GM19397 (cell line): ENCODE results near the gene XCL1.
"Not testable (repeated sequence)": the region's sequence is repeated elsewhere in the genome, so short reads cannot be mapped to it uniquely, and the experiment has no call there.

Experiments used
- ATAC-seq: cut with Tn5 transposase; IDR thresholded peaks from one replicate; pipeline ENCODE4 v1.9.1; 2021; ENCODE audit warnings: mild to moderate bottlenecking, moderate library complexity; ENCODE audit not compliant: unreplicated experiment

XCL1 gene

DNA sequence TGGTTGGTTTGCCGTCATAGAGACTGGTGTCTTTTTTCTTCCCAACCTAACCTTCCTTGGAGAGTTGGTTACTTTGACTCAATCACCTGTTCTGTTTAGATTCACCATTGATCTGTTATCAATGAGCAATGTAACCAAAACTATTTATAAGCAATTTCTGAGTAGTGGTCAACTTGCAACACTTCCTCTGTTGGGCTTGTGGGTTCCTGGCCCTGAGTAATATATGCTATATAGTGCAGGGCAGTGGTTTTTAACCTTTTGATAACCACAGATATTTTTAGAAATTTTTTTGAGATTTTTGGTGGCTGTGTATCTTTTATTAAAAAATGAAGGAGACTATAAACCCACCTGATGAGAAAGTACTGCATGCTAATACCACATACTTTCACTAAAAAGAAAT is 9.4 kb upstream of the XCL1 start:
- ATAC-seq, result no peak

DNA sequence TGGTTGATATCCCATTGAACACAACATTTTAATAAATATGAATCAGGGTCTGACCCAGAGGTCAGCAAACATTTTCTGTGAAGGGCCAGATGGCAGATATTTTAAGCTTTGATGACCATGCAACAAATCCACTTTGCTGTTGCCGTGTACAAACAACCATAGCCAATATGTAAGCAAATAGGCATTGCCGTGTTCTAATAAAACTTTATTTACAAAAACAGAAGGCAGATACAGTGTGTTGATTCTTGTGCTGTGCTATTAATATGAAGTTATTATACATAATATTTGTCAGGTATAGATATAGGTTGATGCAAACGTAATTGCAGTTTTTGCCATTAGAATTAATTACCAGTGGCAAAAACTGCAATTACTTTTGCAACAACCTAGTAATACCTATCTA is 8.8 kb upstream of the XCL1 start:
- ATAC-seq, result no peak

DNA sequence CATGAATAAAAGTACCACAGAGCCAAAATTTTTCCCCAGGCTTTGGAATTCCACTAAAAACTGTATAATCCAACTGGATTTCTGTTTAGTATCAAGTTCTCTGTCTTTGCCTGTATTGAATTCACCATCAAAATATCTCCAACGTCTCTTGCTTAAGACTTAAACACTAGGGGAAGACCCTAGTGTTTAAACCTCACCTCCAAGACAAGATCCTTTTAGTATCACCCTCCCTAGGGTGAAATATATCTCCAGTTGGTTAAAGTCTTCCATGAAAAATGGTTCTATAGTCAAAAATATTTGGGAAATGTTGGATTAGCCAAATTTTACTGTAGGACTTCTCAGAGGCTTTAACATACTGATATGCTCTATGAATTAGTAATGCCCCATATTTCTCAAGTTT is 8.1 kb upstream of the XCL1 start:
- ATAC-seq, result no peak

DNA sequence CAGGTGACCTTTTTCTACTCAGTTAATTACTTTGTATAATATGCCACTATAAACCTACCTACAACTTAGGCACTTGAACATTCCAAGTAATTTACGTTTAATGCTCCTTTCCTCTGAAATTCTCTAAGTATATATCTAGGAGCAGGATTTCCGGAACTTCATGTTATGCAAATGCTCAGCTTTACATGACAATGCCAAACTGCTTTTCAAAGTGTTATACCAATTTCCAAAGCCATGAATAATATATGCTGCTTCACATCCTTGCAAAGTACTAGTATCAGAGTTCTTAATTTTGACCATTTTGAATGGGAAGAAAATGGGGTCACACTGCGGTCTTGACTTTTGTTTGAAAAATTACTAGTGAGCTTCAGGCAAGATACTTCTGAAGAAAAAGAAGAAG is 5.8 kb upstream of the XCL1 start:
- no peak for ATAC-seq

DNA sequence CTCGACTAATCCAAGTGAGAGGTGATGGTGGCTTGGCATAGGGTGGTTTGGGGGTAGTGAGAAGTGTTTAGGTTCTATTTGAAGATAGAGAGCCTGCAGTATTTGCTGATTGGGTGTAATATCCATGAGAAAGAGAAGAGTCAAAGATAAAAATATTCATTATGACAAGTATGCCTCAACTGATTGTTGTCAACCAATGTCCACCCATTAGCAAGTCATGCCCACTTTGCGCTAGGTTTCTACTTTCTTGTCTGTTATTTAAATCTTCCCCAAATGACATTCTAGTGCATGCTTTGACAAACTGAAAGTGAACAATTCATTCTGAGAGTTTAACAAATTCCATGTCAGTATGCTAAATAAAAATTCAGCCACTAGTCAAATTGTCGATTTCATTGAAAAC is 3.8 kb upstream of the XCL1 start:
- ATAC-seq, result no peak

DNA sequence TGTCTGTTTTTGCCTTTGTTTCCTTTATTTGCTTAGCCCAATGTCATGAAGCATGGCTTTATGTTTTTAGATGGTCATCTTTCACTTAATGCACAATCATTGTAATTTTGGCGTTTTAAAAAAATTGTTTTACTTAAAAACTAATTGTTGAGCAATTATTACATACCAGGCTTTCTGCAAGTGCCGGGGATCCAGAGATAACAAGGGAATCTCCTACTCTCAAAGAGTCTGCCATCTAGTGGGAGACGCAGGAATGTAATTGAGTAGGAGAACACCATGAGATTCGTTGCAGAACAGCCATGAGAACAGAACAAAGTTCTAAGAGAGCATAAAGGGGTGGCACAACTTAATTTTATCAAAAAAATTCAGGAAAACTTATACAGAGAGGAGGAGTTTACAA is 2.2 kb upstream of the XCL1 start:
- not testable (repeated sequence) for ATAC-seq

DNA sequence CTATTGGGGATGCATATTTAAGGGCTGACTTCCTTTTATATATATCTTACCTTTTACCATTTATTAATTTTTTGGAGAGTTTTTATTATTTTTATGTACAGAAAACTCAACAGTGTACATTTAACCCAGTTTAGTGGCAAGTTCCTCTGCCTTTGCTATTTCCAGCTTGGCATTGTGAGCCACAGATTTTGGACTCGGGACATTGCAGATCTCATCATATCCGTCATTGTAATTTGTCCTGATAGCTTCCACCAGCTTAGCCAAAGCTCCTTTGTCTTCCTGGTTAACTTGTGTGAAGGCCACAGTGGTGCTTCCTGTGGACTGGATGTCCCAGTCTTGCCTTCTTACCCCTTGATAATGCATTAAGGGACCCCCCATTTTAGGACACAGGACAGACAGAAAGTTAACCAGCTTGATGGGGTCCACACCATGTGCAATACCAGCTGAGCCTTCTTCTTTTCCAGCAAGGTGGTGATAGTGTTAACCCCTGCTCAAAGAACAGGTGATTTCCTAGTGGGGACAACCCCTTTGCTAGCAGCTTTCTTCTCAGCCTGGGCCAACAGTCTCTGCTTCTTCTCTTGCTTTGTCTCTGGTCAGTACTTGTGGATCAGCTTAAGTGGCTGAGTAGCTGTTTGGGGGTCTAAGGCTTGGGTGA is 2.3 kb downstream of the XCL1 start:
- not testable (repeated sequence) for ATAC-seq

DNA sequence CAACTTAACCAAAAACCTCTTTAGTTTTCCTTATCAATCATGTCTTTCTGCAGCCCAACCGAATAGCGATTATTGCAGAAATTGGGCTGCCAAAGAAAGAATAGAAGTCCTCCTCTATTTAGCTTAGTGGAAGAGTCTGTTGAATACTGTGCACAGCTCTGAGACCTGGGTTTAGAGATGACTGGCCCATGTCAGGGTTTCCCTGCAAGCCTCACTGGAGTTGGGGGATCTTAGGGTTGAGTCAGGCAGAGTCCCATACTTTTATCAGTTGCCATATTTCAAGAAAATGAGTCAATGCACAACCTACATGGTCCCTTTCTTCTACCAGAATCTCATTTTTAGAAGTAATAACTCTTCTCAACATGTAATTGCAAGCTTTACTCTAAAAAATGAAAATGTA is 3.9 kb downstream of the XCL1 start:
- not testable (repeated sequence) for ATAC-seq

DNA sequence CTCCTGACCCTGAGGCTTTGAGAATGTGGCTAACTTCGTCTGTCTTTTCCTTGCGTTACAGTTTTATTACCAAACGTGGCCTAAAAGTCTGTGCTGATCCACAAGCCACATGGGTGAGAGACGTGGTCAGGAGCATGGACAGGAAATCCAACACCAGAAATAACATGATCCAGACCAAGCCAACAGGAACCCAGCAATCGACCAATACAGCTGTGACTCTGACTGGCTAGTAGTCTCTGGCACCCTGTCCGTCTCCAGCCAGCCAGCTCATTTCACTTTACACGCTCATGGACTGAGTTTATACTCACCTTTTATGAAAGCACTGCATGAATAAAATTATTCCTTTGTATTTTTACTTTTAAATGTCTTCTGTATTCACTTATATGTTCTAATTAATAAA is 4.6 kb downstream of the XCL1 start:
- not testable (repeated sequence) for ATAC-seq

DNA sequence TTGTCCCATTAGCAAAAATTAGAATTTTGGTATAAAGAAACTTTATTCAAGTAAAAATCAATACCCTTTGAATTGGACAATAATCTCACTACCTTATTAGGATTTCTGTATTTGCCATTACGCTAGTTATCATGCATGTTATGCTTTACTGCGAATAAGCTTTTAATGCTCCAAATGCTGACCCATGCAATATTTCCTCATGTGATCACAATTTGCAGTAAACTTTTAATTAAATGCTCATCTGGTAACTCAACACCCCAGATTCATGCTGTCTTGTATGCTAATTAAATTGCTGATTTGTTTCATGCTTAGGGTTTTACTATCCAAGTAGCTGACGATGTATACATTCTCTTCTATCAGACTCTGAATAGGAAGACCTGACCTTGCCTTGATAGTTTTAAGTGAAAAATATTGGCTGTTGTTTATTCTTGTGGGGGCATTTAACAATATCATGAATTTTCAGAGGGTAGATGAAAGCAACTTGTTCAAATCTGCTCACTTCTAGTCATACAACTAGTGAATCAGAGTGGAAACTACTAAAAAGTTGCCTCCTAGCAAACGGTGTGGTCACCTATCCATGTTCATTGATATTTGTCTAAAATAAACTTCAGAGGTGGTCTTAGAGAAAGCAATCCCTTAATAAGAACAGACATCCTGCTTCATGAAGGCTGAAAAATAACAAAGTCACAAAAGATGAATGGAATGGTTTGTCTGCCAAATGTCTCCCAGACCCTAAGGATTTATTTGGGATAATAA is 5.6 kb downstream of the XCL1 start:
- no peak for ATAC-seq

DNA sequence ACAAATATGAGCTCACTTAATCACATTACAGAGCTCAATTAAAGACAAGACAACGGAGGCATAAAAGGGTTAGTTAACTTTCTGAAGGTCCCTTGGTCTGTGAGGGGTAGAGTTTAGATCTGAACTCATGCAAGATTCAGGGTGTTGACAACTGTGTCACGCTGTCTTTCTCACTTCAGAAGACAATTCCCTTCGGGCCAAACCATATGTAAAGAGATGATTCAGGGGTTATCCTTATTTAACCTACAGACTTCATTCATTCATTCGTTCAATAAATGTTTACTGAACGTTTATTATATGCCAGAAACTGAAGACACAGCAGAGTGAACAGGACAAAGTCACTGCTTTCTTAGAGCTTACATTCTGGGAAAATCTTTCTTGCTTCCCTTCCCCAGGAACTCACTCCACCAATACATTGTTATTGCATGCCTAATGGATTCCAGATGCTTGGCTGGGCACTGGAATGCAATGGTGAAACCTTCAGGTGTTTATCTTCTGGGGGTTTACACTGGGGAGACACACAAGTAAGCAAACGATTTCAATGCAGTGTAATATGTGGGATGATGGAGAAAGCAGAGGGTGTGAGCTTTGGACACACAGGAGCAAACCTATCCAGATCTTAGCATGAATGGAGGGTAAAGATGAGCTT is 6.4 kb downstream of the XCL1 start:
- ATAC-seq, result no peak

DNA sequence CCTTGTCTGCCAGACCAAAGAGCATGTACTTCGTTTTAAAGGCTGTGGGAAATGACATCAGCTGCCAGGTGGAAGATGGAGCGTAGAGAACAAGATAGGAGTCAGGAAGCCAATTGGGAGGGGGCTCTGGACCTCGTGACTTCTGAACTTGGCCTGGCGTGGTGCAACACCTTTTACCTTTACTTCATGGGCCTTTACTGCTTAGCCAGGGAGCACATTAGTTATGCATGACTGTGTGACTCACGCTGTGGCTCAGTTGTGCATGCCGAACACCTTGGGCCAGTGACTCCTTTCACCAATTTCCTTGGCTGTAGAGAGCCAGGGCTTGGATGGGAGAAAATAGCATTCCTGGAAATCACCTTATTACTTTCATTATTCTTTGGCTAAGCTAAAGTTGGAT is 7.2 kb downstream of the XCL1 start:
- ATAC-seq, result no peak

DNA sequence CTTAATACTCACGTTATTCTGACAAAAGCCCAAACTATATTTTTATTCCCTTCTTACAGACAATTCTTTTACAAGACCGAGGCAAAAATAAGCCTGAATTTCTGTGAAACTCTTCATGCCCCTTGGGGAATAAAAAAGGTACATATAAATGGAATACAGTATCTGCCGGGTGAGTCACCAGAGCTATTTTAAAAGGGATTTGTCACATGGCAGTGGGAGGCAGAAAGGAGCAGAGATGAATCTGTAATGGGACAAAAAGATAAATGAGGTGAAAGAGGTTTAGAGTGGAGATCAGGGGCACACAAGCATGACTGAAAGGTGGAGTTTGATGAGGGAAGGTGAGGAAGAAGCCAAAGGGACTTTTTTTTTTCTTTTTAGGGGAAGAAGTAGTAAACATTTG is 8.8 kb downstream of the XCL1 start:
- no peak for ATAC-seq

DNA sequence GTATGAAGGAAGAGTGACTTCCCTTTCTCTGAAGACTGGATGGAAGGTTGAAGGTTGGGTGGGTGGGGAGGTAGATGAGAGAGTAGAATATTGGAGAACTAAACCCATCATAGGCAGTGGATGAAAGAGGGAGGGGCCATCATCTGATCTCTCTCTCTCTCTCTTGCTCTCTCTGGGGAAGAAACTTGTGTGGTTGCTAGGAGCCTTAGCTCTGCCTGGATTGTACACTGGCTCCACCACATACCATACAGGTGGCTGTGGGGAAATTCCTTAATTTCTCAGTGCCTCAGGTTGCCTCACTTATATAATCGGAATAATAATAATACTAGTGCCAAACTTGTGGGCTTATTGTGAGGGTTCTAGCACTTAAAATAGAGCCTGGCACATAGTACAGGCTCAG is 9.5 kb downstream of the XCL1 start:
- ATAC-seq, result no peak

DNA sequence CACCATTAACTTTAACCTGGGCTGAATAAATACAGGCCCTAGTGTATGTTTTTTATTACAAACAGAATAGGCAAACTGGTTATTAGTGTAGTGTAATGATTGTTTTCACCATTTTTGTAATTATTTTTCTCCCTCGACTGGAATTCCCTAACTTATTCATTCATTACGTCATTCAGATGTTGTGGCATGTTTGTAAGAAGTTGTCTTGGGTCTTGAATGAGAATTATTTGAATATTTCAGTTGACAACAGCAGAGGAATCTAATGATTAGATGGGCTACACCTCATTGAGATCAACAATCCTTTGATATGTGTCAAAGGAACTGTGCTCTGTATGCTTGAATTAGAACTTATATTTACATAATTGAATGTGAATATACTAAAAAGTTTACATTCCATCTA is 12.8 kb downstream of the XCL1 start:
- no peak for ATAC-seq

DNA sequence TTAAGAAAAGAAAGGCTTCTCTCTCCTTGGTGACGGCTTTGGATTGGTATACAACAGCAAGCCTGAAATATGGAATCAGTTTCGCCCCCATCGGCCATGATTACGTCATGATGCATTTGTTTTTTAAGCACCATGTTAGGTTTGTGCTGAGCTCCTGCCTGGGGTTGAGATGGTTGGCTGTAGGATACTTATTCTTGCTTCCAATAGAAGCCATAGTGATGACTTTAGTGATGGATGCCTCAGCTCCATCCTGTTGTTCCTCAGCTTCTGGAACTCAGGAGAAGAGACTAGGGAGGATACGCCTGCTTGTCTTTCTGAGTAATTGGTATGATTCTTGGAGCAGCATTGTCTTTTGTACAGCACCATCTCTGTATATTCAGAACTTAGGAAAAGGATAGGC is 14.7 kb downstream of the XCL1 start:
- ATAC-seq, result no peak

DNA sequence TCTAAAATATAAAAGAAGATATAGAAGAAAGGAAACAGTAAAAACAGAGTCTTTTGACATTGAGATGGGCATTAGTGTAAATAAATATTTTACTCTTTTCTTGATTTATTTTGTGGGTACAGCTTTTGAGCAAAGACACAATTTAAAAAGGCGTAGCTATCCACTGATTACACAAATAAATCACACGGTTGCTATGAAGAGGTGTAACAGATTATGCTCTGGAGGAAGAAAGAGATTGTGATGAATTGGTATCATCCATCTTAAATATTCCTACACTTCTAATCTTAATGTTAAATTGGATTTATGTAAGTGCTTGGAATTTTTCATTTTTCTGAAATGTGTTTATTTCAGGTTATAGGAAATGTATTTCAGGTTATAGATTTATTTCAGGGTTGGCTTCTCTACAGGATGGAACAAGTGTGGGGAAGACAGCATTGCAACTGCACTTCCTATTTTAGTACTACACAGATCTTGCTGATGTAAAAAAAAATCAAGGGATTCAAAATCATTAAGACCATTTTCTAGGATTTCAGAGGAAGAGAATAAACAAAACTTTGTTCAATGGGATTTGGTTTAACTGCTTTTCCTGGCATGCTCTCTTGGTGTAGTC is 15.3 kb downstream of the XCL1 start:
- ATAC-seq, result no peak

DNA sequence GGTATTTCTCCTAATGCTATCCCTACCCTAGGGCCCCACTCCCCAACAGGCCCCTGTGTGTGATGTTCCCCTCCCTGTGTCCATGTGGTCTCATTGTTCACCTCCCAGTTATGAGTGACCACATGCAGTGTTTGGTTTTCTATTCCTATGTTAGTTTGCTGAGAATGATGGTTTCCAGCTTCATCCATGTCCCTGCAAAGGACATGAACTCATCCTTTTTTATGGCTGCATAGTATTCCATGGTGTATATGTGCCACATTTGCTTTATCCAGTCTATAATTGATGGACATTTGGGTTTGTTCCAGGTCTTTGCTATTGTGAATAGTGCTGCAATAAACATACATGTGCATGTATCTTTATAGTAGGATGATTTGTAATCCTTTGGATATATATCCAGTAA is 19.0 kb downstream of the XCL1 start:
- not testable (repeated sequence) for ATAC-seq

DNA sequence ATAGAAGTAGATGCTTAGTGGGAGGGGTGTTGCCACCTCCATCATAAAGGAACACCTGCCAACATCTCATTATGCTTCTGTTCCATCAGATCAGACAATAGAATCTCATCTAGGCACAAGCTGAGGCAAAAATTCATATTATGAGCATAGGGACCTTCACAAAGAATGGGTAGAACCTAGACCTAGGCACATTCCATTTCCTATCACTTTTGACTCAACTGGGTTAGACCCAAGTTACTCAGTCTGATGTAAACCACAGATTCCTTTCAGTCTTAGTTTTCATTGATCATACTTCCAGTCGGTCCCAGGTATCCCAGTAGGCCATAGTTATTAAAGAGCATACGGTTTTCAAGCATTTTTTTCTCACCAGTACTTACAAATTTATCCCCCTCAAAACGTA is 21.7 kb downstream of the XCL1 start:
- ATAC-seq, result no peak

DNA sequence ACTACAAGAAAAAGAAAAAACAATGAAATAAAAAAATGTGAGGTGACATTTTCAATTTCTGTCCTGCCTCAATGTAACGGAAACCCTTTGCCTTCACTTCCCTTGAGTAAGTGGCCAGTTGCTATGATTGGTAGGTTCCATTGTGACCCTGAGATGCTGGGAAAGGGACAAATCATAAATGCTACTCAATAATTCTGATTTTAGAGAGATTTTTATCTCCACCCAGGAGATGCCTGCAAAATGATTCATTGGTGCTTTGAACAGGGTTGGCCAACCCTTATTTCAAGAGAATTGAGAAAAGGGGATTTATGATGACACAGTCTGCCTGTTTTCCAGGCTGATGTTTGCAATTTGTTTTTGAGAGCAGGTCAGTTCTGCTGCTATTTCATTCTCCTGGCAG is 22.5 kb downstream of the XCL1 start:
- no peak for ATAC-seq

DNA sequence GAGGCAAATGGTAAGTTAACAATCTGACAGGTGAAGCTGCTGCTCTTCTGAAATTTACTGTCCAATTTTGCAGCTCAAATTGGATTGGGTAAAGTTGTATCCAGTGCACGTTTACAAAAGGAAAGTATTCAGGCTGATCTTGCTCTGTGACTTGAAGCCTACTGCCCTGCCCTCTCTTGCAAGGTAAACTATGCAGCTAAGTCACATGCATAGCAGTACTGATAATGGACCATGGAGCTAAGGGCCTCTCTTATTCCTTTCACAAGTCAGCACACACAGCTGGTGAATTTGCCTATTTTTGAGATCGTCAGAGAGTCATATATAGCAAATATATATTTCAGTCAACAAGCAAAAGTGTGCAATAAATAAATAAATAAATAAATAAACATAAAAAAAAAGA is 23.2 kb downstream of the XCL1 start:
- ATAC-seq, result no peak

DNA sequence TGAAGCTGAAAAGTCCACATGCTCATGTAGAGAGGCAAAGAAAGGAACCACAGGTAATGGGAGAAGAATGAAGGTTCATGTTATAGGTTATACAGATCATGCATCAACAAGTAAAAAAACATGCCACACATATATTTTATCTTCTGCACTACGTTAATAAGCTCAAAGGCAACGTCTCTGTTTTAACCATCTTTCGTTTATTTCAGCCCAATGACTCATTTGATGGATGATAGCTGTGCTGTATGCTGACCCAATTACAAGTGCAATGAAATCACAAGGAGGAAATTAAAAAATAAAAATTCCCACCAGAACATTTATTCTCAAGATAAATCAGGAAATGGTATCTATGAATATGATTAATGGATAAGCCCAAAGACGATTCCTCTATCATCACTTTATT is 24.6 kb downstream of the XCL1 start:
- ATAC-seq, result no peak
